HepG2 (cell line): ENCODE data around the gene MMRN2. TPM values are rescaled to one million over a fixed set of nuclear protein-coding genes. Genes with fewer than 3 reads are reported as not detected.

ENCODE experiments used
- ATAC-seq: fragments of 200-7000 bp; cut with Tn5 transposase; 3 replicates; pipeline ENCODE4 v1.9.1; 2020; ENCODE audit warnings: mild to moderate bottlenecking, moderate library complexity
- BruUV-seq: library from RNA; stranded (reverse); fragments of 400-500 nt; replicated peaks from 2 replicates; lab custom pipeline; 2021; lab: Mats Ljungman, UMichigan
- CTCF ChIA-PET: fragments of 300-600 bp; formaldehyde crosslinking; extraction: SDS; loops from one replicate; lab custom pipeline; 2021; ENCODE audit warnings: low total read pairs, inconsistent platforms, low intra/inter-chr PET ratio; lab: Yijun Ruan, JAX
- POLR2A ChIA-PET: fragments of 350-600 bp; sonication (Branson Sonifier 250); formaldehyde crosslinking; loops from one replicate; lab custom pipeline; 2020; ENCODE audit warnings: antibody characterized with exemption, inconsistent platforms; lab: Yijun Ruan, JAX
- DNase-seq: peaks from one replicate; pipeline ENCODE4 v3.0.0-alpha.2; 2015; ENCODE audit warnings: low spot score
- FAIRE-seq: peaks from 3 replicates; lab custom pipeline; 2011; peaks lifted over from hg19 to GRCh38; lab: Jason Lieb, UNC
- H2AFZ ChIP-seq: one replicate; pipeline ENCODE4 v1.6.1; 2011; ENCODE audit warnings: low read length, inconsistent platforms
- H3K27ac ChIP-seq: fragments of 300-600 bp; 3 replicates; pipeline ENCODE4 v1.8.0; 2011; ENCODE audit warnings: mixed run types, mild to moderate bottlenecking, mixed read lengths, low read length, inconsistent platforms; ENCODE audit not compliant: insufficient read depth; ENCODE audit errors: extremely low read length
- H3K27me3 ChIP-seq, 2 experiments: fragments of 200-600 bp in 1 of 2; 2 replicates in 1 of 2; 3 replicates in 1 of 2; pipeline versions ENCODE4 v1.6.0 to v1.8.0; 2011; ENCODE audit warnings: low read length in 2 of 2, mild to moderate bottlenecking in 2 of 2, moderate library complexity in 2 of 2, inconsistent platforms in 1 of 2; ENCODE audit not compliant: insufficient read depth in 2 of 2, control insufficient read depth in 1 of 2
- H3K36me3 ChIP-seq, 2 experiments: fragments of 200-600 bp in 1 of 2; replicated peaks in 1 of 2; 2 replicates in 1 of 2; 3 replicates in 1 of 2; pipeline versions ENCODE4 v1.5.1 to v1.8.0; 2011; ENCODE audit warnings: low read length in 2 of 2, inconsistent platforms in 1 of 2; ENCODE audit not compliant: insufficient read depth in 2 of 2, control insufficient read depth in 1 of 2
- H3K4me1 ChIP-seq: 2 replicates; pipeline ENCODE4 v1.5.1; 2012; ENCODE audit warnings: low read length, inconsistent platforms; ENCODE audit not compliant: insufficient read depth
- H3K4me2 ChIP-seq: 2 replicates; pipeline ENCODE4 v1.6.0; 2011; ENCODE audit warnings: low read depth, low read length, inconsistent platforms
- H3K4me3 ChIP-seq, 3 experiments: fragments of 200-600 bp in 1 of 3; sonication (generic), shearing (Covaris generic) in 1 of 3; replicated peaks in 1 of 3; 2 replicates each; pipeline ENCODE4 v1.5.1; 2011 to 2016; ENCODE audit warnings: low read length in 3 of 3, inconsistent platforms in 2 of 3, low read depth in 2 of 3, mild to moderate bottlenecking in 2 of 3, control low read depth in 1 of 3, mixed read lengths in 1 of 3; ENCODE audit not compliant: insufficient read depth in 1 of 3
- H3K79me2 ChIP-seq: one replicate; pipeline ENCODE4 v1.6.1; 2011; ENCODE audit warnings: low read length, inconsistent platforms; ENCODE audit not compliant: insufficient read depth
- H3K9ac ChIP-seq: 2 replicates; pipeline ENCODE4 v1.6.0; 2011; ENCODE audit warnings: mild to moderate bottlenecking, low read depth, low read length, inconsistent platforms; ENCODE audit not compliant: insufficient read depth
- H3K9me3 ChIP-seq: 2 replicates; pipeline ENCODE4 v1.5.1; 2012; ENCODE audit warnings: mild to moderate bottlenecking, low read length
- H4K20me1 ChIP-seq: 2 replicates; pipeline ENCODE4 v1.6.0; 2011; ENCODE audit warnings: inconsistent platforms, mild to moderate bottlenecking, low read length, moderate library complexity; ENCODE audit not compliant: insufficient read depth
- EED ChIP-seq: sonication (generic); formaldehyde crosslinking; IDR thresholded peaks from 2 replicates; pipeline ENCODE4 v1.5.0; 2020; ENCODE audit warnings: mild to moderate bottlenecking, missing genetic modification reagents
- FOSL2 ChIP-seq: sonication (generic); formaldehyde crosslinking; IDR thresholded peaks from 2 replicates; pipeline ENCODE4 v1.4.0; 2020; ENCODE audit warnings: missing genetic modification reagents
- NFE2 ChIP-seq: sonication (generic); formaldehyde crosslinking; IDR thresholded peaks from 2 replicates; pipeline ENCODE4 v1.4.0; 2020; ENCODE audit warnings: missing genetic modification reagents
- NR2F6 ChIP-seq, 2 experiments: IDR thresholded peaks; 2 replicates each; pipeline ENCODE4 v1.6.1; 2016; ENCODE audit warnings: antibody characterized with exemption in 1 of 2, mild to moderate bottlenecking in 1 of 2
- SAP130 ChIP-seq: IDR thresholded peaks from 2 replicates; pipeline ENCODE4 v1.6.1; 2016; ENCODE audit warnings: low read depth
- TEAD3 ChIP-seq: optimal IDR thresholded peaks from 2 replicates; pipeline ENCODE3; 2016; ENCODE audit warnings: borderline replicate concordance
- ZNF253 ChIP-seq: sonication (generic); formaldehyde crosslinking; IDR thresholded peaks from 2 replicates; pipeline ENCODE4 v1.8.0; 2022; ENCODE audit warnings: mild to moderate bottlenecking, missing genetic modification reagents, borderline replicate concordance
- ZNF367 ChIP-seq: sonication (generic); formaldehyde crosslinking; IDR thresholded peaks from 2 replicates; pipeline ENCODE4 v1.4.0; 2020; ENCODE audit warnings: missing genetic modification reagents, borderline replicate concordance
- ZNF552 ChIP-seq: sonication (generic); formaldehyde crosslinking; IDR thresholded peaks from 2 replicates; pipeline ENCODE4 v1.9.0; 2022; ENCODE audit warnings: missing genetic modification reagents, mild to moderate bottlenecking, borderline replicate concordance
- ZNF674 ChIP-seq: sonication (generic); formaldehyde crosslinking; IDR thresholded peaks from 2 replicates; pipeline ENCODE4 v1.5.0; 2020; ENCODE audit warnings: low read depth, mild to moderate bottlenecking, missing genetic modification reagents
- WGBS: methylation state at CpG from one replicate; pipeline ENCODE4 v1.1.6; 2017; ENCODE audit warnings: low lambda C conversion rate; 5-methylcytosine and 5-hydroxymethylcytosine counted together
- in situ Hi-C: cut with HindIII; loops from 2 replicates; pipeline ENCODE4 v1.10.0; 2017; ENCODE audit warnings: low pct_unique_long_range_greater_than_20kb; ENCODE audit not compliant: extremely low pct_ligation_motif_present
- intact Hi-C: fragments of 100-400 bp; cut with micrococcal nuclease; formaldehyde crosslinking; loops from one replicate; pipeline ENCODE4 v1.10.0; 2022; ENCODE audit not compliant: unreplicated experiment
- polyA plus RNA-seq, 8 experiments: library from polyadenylated mRNA; depleted of rRNA in 3 of 8; stranded (reverse) in 7 of 8; unstranded in 1 of 8; fragments of >200 nt; fragmentation: Illumina TruSeq in 4 of 8; extraction: Trizol in 4 of 8; gene quantifications; 2 replicates each; pipeline versions ENCODE4 v1.2.1 to v1.2.3, GENCODE V29; 2011 to 2016; ENCODE audit warnings: low read depth in 4 of 8, missing spikeins in 1 of 8, mixed read lengths in 1 of 8; ENCODE audit not compliant: insufficient read depth in 1 of 8
- total RNA-seq, 5 experiments: library from RNA; depleted of rRNA; stranded (reverse); fragments of >200 nt; fragmentation: Illumina TruSeq; extraction: Trizol; gene quantifications; 2 replicates each; pipeline ENCODE4 v1.2.3, GENCODE V29; 2016; ENCODE audit warnings: low read depth in 1 of 5
- TF ChIP-seq, protein P1 (sequence below): sonication (generic); formaldehyde crosslinking; IDR thresholded peaks from 2 replicates; pipeline ENCODE4 v1.4.0; 2020; ENCODE audit warnings: missing genetic modification reagents
- TF ChIP-seq, protein P2 (sequence below): sonication (generic); formaldehyde crosslinking; IDR thresholded peaks from 2 replicates; pipeline ENCODE4 v1.5.1; 2020; ENCODE audit warnings: mild to moderate bottlenecking, missing genetic modification reagents, moderate library complexity

Gene MMRN2
- total and polyA plus RNA-seq, 2 of the 13 experiments (the other 11 are each of a cell fraction or from before 2014, with no cell fraction given) = 0.04 TPM; not detected in 1

DNA sequence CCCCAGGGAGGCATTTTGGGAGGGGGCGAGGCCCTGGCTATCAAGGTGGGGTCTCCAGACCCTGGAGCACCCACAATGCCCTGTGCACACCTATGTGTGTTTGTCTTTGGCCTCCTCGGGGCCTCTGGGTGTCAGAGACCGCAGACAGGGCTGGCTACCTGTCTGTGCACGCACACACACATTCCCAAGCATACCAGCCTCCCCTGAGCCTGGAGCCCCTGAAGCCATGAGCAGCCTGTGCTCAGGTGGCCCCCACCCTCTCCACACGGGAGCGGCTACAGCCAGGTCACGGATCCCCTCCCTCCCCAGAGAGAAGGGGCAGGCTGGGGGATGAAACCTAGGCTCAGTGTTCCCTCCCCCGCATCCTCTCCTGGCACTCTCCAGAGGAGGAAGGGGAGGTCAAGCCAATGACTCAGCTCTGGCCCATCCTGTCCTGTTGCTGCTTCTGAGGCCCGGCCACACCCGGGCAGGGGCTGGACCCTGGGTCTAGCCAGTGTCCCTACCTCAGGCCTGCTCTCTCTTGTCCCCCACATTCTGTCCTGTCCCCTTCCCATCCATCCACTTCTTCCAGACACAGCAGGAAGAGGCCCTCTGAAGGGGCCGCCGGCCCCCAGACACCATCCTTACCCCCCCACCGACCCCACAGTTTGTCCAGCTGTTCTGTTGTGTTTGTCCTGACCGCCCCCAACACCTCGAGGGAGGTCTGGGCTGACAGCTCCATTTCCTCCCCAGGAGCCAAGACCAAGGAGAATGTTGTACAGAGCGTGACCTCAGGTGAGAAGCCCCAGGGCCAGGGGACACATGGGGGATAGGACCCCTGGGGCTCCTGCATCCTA, 1.7 kb upstream of the MMRN2 start:
- no peaks in the 10 kb centered on the region for H3K79me2 ChIP-seq
- no peaks in the 10 kb centered on the region for H3K9me3 ChIP-seq
- H2AFZ ChIP-seq = no peak overlapping the region
- peaks cover 11 to 73% of the 10 kb centered on the region in 2 experiments for H3K27me3 ChIP-seq
- H3K9ac ChIP-seq = no peak overlapping the region
- ATAC-seq = peak; percentile 62
- TF ChIP-seq ZNF674 (CRISPR knock-in tag) (0 out of 2 replicates have a peak, but pooled peaks have one; percentile 32), ZNF552 (CRISPR knock-in tag) (no peak), EED (CRISPR knock-in tag) (peak; percentile 38; the same call in 1 of the 2 replicates), NR2F6 (IDR thresholded peaks at IDR 0.05) (no peak), NR2F6 (CRISPR knock-in tag; IDR thresholded peaks at IDR 0.05) (0 out of 2 replicates have a peak, but pooled peaks have one; percentile 11), TEAD3 (CRISPR knock-in tag) (peak; percentile 48), ZNF367 (CRISPR knock-in tag) (no peak), NFE2 (CRISPR knock-in tag) (peak; percentile 51; the same call in 1 of the 2 replicates), ZNF253 (CRISPR knock-in tag) (no peak), FOSL2 (CRISPR knock-in tag) (peak; percentile 84), SAP130 (CRISPR knock-in tag) (peak; percentile 35; the same call in 1 of the 2 replicates)
- TF ChIP-seq, protein P1, sequence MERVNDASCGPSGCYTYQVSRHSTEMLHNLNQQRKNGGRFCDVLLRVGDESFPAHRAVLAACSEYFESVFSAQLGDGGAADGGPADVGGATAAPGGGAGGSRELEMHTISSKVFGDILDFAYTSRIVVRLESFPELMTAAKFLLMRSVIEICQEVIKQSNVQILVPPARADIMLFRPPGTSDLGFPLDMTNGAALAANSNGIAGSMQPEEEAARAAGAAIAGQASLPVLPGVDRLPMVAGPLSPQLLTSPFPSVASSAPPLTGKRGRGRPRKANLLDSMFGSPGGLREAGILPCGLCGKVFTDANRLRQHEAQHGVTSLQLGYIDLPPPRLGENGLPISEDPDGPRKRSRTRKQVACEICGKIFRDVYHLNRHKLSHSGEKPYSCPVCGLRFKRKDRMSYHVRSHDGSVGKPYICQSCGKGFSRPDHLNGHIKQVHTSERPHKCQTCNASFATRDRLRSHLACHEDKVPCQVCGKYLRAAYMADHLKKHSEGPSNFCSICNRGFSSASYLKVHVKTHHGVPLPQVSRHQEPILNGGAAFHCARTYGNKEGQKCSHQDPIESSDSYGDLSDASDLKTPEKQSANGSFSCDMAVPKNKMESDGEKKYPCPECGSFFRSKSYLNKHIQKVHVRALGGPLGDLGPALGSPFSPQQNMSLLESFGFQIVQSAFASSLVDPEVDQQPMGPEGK (CRISPR knock-in tag) = peak; percentile 38
- TF ChIP-seq, protein P2, sequence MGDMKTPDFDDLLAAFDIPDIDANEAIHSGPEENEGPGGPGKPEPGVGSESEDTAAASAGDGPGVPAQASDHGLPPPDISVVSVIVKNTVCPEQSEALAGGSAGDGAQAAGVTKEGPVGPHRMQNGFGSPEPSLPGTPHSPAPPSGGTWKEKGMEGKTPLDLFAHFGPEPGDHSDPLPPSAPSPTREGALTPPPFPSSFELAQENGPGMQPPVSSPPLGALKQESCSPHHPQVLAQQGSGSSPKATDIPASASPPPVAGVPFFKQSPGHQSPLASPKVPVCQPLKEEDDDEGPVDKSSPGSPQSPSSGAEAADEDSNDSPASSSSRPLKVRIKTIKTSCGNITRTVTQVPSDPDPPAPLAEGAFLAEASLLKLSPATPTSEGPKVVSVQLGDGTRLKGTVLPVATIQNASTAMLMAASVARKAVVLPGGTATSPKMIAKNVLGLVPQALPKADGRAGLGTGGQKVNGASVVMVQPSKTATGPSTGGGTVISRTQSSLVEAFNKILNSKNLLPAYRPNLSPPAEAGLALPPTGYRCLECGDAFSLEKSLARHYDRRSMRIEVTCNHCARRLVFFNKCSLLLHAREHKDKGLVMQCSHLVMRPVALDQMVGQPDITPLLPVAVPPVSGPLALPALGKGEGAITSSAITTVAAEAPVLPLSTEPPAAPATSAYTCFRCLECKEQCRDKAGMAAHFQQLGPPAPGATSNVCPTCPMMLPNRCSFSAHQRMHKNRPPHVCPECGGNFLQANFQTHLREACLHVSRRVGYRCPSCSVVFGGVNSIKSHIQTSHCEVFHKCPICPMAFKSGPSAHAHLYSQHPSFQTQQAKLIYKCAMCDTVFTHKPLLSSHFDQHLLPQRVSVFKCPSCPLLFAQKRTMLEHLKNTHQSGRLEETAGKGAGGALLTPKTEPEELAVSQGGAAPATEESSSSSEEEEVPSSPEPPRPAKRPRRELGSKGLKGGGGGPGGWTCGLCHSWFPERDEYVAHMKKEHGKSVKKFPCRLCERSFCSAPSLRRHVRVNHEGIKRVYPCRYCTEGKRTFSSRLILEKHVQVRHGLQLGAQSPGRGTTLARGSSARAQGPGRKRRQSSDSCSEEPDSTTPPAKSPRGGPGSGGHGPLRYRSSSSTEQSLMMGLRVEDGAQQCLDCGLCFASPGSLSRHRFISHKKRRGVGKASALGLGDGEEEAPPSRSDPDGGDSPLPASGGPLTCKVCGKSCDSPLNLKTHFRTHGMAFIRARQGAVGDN (CRISPR knock-in tag) = peak; percentile 14
- no TSS peak for BruUV-seq
- peak overlapping the region in 2 of 3 experiments; percentile 7 to 66; a peak in 1 of 6 replicates for H3K4me3 ChIP-seq
- peak; percentile 31 for DNase-seq
- H3K4me2 ChIP-seq = peak overlapping the region; percentile 73
- H4K20me1 ChIP-seq = no peaks in the 10 kb centered on the region
- no peak overlapping the region for H3K27ac ChIP-seq
- in situ Hi-C loops = no loop called here
- ChIA-PET CTCF (interaction anchor here (1.2 kb wide), 1 partner anchor 19 kb away, joined by 3 read pairs; no protein-coding TSS in a partner anchor), POLR2A (interaction anchor here (0.9 kb wide), 1 partner anchor 203 kb away, joined by 3 read pairs; the partner anchor contains the start of gene BMPR1A)
- H3K4me1 ChIP-seq = peaks cover 55% of the 10 kb centered on the region
- intact Hi-C loops = no loop called here
- no peaks in the 10 kb centered on the region for H3K36me3 ChIP-seq
- FAIRE-seq = no peak
- 9% methylated on average over 5 of the region's 16 CpGs for WGBS
